GM23338 (cell line): ENCODE measurements around the gene TMEM43. TPM values are rescaled to one million over a fixed set of nuclear protein-coding genes. Genes with fewer than 3 reads are reported as not detected.

ENCODE experiments used
- ATAC-seq: fragments of 200-7000 bp; cut with Tn5 transposase; 3 replicates; pipeline ENCODE4 v1.9.1; 2020
- DNase-seq: peaks from one replicate; pipeline ENCODE4 v3.0.0-alpha.2; 2015; ENCODE audit warnings: low spot score
- H2AFZ ChIP-seq: fragments of 200-600 bp; sonication (generic); 2 replicates; pipeline ENCODE4 v1.8.0; 2016; ENCODE audit warnings: antibody characterized with exemption, mild to moderate bottlenecking, moderate library complexity
- H3F3A ChIP-seq: fragments of 200-600 bp; sonication (generic); replicated peaks from 2 replicates; pipeline ENCODE4 v1.8.0; 2017; ENCODE audit warnings: antibody characterized with exemption, mixed run types, low read depth
- H3K27ac ChIP-seq: fragments of 200-600 bp; sonication (generic); 2 replicates; pipeline ENCODE4 v1.6.1; 2016; ENCODE audit warnings: low read depth
- H3K27me3 ChIP-seq: fragments of 200-600 bp; sonication (generic); 2 replicates; pipeline ENCODE4 v1.8.0; 2016; ENCODE audit warnings: mild to moderate bottlenecking, mixed run types, moderate library complexity; ENCODE audit not compliant: insufficient read depth
- H3K36me3 ChIP-seq: fragments of 200-600 bp; sonication (generic); 2 replicates; pipeline ENCODE4 v1.8.0; 2016; ENCODE audit warnings: mild to moderate bottlenecking; ENCODE audit not compliant: insufficient read depth
- H3K4me1 ChIP-seq: fragments of 200-600 bp; sonication (generic); 2 replicates; pipeline ENCODE4 v1.8.0; 2016; ENCODE audit warnings: mild to moderate bottlenecking, moderate library complexity; ENCODE audit not compliant: insufficient read depth
- H3K4me2 ChIP-seq: fragments of 200-600 bp; sonication (generic); 2 replicates; pipeline ENCODE4 v1.7.1; 2017; ENCODE audit warnings: mixed run types
- H3K4me3 ChIP-seq: fragments of 200-600 bp; sonication (generic); 2 replicates; pipeline ENCODE4 v1.6.1; 2016; ENCODE audit warnings: mixed run types
- H3K79me2 ChIP-seq: fragments of 200-600 bp; sonication (generic); replicated peaks from 2 replicates; pipeline ENCODE4 v1.8.0; 2017; ENCODE audit warnings: mild to moderate bottlenecking; ENCODE audit not compliant: insufficient read depth
- H3K9me2 ChIP-seq: fragments of 200-600 bp; sonication (generic); 2 replicates; pipeline ENCODE4 v1.8.0; 2017; ENCODE audit not compliant: insufficient read depth
- H4K20me1 ChIP-seq: fragments of 200-600 bp; sonication (generic); replicated peaks from 2 replicates; pipeline ENCODE4 v1.8.0; 2017; ENCODE audit warnings: mild to moderate bottlenecking; ENCODE audit not compliant: insufficient read depth
- H3K27ac Mint-ChIP-seq: 2 replicates; pipeline ENCODE4 v1.8.0; 2020; ENCODE audit warnings: inconsistent platforms, mild to moderate bottlenecking, moderate library complexity, mixed read lengths
- H3K27me3 Mint-ChIP-seq: 3 replicates; pipeline ENCODE4 v1.8.0; 2022; ENCODE audit warnings: low read depth, mild to moderate bottlenecking, moderate library complexity, mixed read lengths, inconsistent platforms; ENCODE audit not compliant: insufficient read depth, poor library complexity
- H3K36me3 Mint-ChIP-seq: 3 replicates; pipeline ENCODE4 v1.8.0; 2021; ENCODE audit warnings: low read depth, mild to moderate bottlenecking, inconsistent platforms, moderate library complexity, mixed read lengths
- H3K4me1 Mint-ChIP-seq: 3 replicates; pipeline ENCODE4 v1.8.0; 2020; ENCODE audit warnings: mild to moderate bottlenecking, inconsistent platforms, mixed read lengths
- H3K4me3 Mint-ChIP-seq: 3 replicates; pipeline ENCODE4 v1.8.0; 2021; ENCODE audit warnings: moderate library complexity, mild to moderate bottlenecking, inconsistent platforms, mixed read lengths
- H3K9me3 Mint-ChIP-seq: 3 replicates; pipeline ENCODE4 v1.8.0; 2020; ENCODE audit warnings: moderate library complexity, mild to moderate bottlenecking, inconsistent platforms, mixed read lengths
- CREB1 ChIP-seq: fragments of 250-450 bp; sonication (Bioruptor Pico); IDR thresholded peaks from 2 replicates; pipeline ENCODE4 v1.5.0; 2020; ENCODE audit warnings: low read depth, mild to moderate bottlenecking, moderate library complexity
- EZH2 ChIP-seq: fragments of 200-600 bp; sonication (generic); IDR thresholded peaks from one replicate; pipeline ENCODE4 v1.8.0; 2017; ENCODE audit warnings: antibody characterized with exemption, mild to moderate bottlenecking, low read depth; ENCODE audit not compliant: unreplicated experiment
- EZH2phosphoT487 ChIP-seq: fragments of 200-600 bp; sonication (generic); IDR thresholded peaks from one replicate; pipeline ENCODE4 v1.8.1; 2018; ENCODE audit warnings: antibody characterized with exemption; ENCODE audit not compliant: unreplicated experiment
- JUNB ChIP-seq: IDR thresholded peaks from one replicate; pipeline ENCODE4 v1.6.1; 2016; ENCODE audit warnings: antibody characterized with exemption; ENCODE audit not compliant: unreplicated experiment
- NANOG ChIP-seq: IDR thresholded peaks from 2 replicates; pipeline ENCODE4 v1.6.1; 2016; ENCODE audit warnings: antibody characterized with exemption, borderline replicate concordance
- POLR2AphosphoS5 ChIP-seq: IDR thresholded peaks from 2 replicates; pipeline ENCODE4 v1.6.1; 2016; ENCODE audit warnings: antibody characterized with exemption, low read depth
- STAT1 ChIP-seq: IDR thresholded peaks from one replicate; pipeline ENCODE4 v1.6.1; 2016; ENCODE audit warnings: antibody characterized with exemption; ENCODE audit not compliant: unreplicated experiment
- ZNF114 ChIP-seq: fragments of 250-450 bp; sonication (Bioruptor Pico); IDR thresholded peaks from 2 replicates; pipeline ENCODE4 v1.5.0; 2020; ENCODE audit warnings: mild to moderate bottlenecking, moderate library complexity
- ZNF331 ChIP-seq: fragments of 250-450 bp; sonication (Bioruptor Pico); IDR thresholded peaks from 2 replicates; pipeline ENCODE4 v1.5.0; 2020; ENCODE audit warnings: low read depth, mild to moderate bottlenecking, moderate library complexity
- polyA plus RNA-seq: library from polyadenylated mRNA; unstranded; fragments of >200 nt; fragmentation: Nextera tagmentation; extraction: Ambion mirVana; gene quantifications from 2 replicates; pipeline ENCODE4 v1.2.1, GENCODE V29; 2016
- total RNA-seq: library from RNA; depleted of rRNA; stranded (reverse); fragments of >200 nt; shearing (Covaris generic); gene quantifications from 2 replicates; pipeline ENCODE4 v1.2.3, GENCODE V29; 2014
- TF ChIP-seq, protein P1 (sequence below), 2 experiments: fragments of 200-600 bp in 1 of 2; sonication (generic) in 1 of 2; conservative IDR thresholded peaks; 2 replicates each; pipeline versions ENCODE4 v1.5.1 to v1.6.1; 2016 to 2017; ENCODE audit warnings: antibody characterized with exemption in 2 of 2, low read depth in 2 of 2, mild to moderate bottlenecking in 2 of 2, moderate library complexity in 1 of 2
- TF ChIP-seq, protein P2 (sequence below): IDR thresholded peaks from one replicate; pipeline ENCODE4 v1.6.1; 2018; ENCODE audit warnings: antibody characterized with exemption; ENCODE audit not compliant: unreplicated experiment
- TF ChIP-seq, protein P3 (sequence below): IDR thresholded peaks from 2 replicates; pipeline ENCODE4 v1.6.1; 2016; ENCODE audit warnings: antibody characterized with exemption
- TF ChIP-seq, protein P4 (sequence below): fragments of 250-450 bp; sonication (Bioruptor Pico); IDR thresholded peaks from 2 replicates; pipeline ENCODE4 v1.5.0; 2020; ENCODE audit warnings: mild to moderate bottlenecking, moderate library complexity

The TMEM43 gene
- total and polyA plus RNA-seq, 2 experiments from 2014 or later = 15.9 to 34.7 TPM

DNA sequence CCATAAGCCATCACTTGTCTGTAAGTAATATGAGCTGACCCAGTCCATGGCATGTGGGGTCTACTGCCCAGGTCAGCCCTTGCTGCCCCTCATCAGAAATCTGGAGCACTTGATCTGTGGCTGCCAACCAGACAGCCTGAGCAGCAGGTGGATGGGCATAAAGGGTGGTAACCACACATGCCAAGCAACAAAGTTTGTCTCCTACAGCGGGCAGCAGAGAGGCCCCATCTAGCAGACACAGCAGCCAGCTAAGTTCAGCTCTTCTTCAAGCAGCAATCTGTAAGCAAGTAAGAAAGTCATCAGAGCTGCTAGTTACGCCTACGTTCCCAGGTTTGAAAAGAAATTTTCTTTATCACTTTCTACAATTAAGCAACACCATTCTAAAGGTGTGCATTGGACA is 28.1 kb upstream of the TMEM43 start:
- Histone ChIP-seq H3K9me2 (no peaks in the 10 kb centered on the region), H3F3A (no peaks in the 10 kb centered on the region), H3K27ac (no peak overlapping the region), H3K4me2 (no peak overlapping the region), H3K79me2 (no peaks in the 10 kb centered on the region), H3K27me3 (no peaks in the 10 kb centered on the region), H2AFZ (no peak overlapping the region), H3K4me3 (no peak overlapping the region), H3K4me1 (peaks cover 9% of the 10 kb centered on the region), H3K36me3 (no peaks in the 10 kb centered on the region), H4K20me1 (no peaks in the 10 kb centered on the region)
- H3K4me1 Mint-ChIP-seq = peaks cover 5% of the 10 kb centered on the region
- H3K4me3 Mint-ChIP-seq = no peak overlapping the region
- TF ChIP-seq, protein P1, sequence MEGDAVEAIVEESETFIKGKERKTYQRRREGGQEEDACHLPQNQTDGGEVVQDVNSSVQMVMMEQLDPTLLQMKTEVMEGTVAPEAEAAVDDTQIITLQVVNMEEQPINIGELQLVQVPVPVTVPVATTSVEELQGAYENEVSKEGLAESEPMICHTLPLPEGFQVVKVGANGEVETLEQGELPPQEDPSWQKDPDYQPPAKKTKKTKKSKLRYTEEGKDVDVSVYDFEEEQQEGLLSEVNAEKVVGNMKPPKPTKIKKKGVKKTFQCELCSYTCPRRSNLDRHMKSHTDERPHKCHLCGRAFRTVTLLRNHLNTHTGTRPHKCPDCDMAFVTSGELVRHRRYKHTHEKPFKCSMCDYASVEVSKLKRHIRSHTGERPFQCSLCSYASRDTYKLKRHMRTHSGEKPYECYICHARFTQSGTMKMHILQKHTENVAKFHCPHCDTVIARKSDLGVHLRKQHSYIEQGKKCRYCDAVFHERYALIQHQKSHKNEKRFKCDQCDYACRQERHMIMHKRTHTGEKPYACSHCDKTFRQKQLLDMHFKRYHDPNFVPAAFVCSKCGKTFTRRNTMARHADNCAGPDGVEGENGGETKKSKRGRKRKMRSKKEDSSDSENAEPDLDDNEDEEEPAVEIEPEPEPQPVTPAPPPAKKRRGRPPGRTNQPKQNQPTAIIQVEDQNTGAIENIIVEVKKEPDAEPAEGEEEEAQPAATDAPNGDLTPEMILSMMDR (conservative IDR thresholded peaks at IDR 0.05; ENCODE audit: low read depth in 2 of 2) = no peak
- TF ChIP-seq NANOG (no peak), ZNF331 (CRISPR knock-in tag) (no peak), JUNB (no peak), EZH2 (no peak), POLR2AphosphoS5 (no peak), EZH2phosphoT487 (no peak), ZNF114 (no peak), CREB1 (CRISPR knock-in tag) (no peak), STAT1 (no peak)
- TF ChIP-seq, protein P2, sequence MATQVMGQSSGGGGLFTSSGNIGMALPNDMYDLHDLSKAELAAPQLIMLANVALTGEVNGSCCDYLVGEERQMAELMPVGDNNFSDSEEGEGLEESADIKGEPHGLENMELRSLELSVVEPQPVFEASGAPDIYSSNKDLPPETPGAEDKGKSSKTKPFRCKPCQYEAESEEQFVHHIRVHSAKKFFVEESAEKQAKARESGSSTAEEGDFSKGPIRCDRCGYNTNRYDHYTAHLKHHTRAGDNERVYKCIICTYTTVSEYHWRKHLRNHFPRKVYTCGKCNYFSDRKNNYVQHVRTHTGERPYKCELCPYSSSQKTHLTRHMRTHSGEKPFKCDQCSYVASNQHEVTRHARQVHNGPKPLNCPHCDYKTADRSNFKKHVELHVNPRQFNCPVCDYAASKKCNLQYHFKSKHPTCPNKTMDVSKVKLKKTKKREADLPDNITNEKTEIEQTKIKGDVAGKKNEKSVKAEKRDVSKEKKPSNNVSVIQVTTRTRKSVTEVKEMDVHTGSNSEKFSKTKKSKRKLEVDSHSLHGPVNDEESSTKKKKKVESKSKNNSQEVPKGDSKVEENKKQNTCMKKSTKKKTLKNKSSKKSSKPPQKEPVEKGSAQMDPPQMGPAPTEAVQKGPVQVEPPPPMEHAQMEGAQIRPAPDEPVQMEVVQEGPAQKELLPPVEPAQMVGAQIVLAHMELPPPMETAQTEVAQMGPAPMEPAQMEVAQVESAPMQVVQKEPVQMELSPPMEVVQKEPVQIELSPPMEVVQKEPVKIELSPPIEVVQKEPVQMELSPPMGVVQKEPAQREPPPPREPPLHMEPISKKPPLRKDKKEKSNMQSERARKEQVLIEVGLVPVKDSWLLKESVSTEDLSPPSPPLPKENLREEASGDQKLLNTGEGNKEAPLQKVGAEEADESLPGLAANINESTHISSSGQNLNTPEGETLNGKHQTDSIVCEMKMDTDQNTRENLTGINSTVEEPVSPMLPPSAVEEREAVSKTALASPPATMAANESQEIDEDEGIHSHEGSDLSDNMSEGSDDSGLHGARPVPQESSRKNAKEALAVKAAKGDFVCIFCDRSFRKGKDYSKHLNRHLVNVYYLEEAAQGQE = no peak
- TF ChIP-seq, protein P3, sequence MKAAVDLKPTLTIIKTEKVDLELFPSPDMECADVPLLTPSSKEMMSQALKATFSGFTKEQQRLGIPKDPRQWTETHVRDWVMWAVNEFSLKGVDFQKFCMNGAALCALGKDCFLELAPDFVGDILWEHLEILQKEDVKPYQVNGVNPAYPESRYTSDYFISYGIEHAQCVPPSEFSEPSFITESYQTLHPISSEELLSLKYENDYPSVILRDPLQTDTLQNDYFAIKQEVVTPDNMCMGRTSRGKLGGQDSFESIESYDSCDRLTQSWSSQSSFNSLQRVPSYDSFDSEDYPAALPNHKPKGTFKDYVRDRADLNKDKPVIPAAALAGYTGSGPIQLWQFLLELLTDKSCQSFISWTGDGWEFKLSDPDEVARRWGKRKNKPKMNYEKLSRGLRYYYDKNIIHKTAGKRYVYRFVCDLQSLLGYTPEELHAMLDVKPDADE = no peak
- TF ChIP-seq, protein P4, sequence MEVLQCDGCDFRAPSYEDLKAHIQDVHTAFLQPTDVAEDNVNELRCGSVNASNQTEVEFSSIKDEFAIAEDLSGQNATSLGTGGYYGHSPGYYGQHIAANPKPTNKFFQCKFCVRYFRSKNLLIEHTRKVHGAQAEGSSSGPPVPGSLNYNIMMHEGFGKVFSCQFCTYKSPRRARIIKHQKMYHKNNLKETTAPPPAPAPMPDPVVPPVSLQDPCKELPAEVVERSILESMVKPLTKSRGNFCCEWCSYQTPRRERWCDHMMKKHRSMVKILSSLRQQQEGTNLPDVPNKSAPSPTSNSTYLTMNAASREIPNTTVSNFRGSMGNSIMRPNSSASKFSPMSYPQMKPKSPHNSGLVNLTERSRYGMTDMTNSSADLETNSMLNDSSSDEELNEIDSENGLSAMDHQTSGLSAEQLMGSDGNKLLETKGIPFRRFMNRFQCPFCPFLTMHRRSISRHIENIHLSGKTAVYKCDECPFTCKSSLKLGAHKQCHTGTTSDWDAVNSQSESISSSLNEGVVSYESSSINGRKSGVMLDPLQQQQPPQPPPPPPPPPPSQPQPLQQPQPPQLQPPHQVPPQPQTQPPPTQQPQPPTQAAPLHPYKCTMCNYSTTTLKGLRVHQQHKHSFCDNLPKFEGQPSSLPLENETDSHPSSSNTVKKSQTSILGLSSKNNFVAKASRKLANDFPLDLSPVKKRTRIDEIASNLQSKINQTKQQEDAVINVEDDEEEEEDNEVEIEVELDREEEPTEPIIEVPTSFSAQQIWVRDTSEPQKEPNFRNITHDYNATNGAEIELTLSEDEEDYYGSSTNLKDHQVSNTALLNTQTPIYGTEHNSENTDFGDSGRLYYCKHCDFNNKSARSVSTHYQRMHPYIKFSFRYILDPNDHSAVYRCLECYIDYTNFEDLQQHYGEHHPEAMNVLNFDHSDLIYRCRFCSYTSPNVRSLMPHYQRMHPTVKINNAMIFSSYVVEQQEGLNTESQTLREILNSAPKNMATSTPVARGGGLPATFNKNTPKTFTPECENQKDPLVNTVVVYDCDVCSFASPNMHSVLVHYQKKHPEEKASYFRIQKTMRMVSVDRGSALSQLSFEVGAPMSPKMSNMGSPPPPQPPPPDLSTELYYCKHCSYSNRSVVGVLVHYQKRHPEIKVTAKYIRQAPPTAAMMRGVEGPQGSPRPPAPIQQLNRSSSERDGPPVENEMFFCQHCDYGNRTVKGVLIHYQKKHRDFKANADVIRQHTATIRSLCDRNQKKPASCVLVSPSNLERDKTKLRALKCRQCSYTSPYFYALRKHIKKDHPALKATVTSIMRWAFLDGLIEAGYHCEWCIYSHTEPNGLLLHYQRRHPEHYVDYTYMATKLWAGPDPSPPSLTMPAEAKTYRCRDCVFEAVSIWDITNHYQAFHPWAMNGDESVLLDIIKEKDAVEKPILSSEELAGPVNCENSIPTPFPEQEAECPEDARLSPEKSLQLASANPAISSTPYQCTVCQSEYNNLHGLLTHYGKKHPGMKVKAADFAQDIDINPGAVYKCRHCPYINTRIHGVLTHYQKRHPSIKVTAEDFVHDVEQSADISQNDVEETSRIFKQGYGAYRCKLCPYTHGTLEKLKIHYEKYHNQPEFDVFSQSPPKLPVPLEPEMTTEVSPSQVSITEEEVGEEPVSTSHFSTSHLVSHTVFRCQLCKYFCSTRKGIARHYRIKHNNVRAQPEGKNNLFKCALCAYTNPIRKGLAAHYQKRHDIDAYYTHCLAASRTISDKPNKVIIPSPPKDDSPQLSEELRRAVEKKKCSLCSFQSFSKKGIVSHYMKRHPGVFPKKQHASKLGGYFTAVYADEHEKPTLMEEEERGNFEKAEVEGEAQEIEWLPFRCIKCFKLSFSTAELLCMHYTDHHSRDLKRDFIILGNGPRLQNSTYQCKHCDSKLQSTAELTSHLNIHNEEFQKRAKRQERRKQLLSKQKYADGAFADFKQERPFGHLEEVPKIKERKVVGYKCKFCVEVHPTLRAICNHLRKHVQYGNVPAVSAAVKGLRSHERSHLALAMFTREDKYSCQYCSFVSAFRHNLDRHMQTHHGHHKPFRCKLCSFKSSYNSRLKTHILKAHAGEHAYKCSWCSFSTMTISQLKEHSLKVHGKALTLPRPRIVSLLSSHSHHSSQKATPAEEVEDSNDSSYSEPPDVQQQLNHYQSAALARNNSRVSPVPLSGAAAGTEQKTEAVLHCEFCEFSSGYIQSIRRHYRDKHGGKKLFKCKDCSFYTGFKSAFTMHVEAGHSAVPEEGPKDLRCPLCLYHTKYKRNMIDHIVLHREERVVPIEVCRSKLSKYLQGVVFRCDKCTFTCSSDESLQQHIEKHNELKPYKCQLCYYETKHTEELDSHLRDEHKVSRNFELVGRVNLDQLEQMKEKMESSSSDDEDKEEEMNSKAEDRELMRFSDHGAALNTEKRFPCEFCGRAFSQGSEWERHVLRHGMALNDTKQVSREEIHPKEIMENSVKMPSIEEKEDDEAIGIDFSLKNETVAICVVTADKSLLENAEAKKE (CRISPR knock-in tag) = no peak
- peaks cover 2% of the 10 kb centered on the region for H3K27me3 Mint-ChIP-seq
- no peak overlapping the region for H3K27ac Mint-ChIP-seq
- DNase-seq (no peak), ATAC-seq (no peak)
- H3K36me3 Mint-ChIP-seq = no peaks in the 10 kb centered on the region
- peaks cover 7% of the 10 kb centered on the region; the same call in 2 of the 3 replicates for H3K9me3 Mint-ChIP-seq
